ENCODE data around the gene RAB3GAP1. TPM values are rescaled to one million over a fixed set of nuclear protein-coding genes. Genes with fewer than 3 reads are reported as not detected.

RAB3GAP1 gene
- total RNA-seq, 4 donors from 2014 or later, result 38.4 to 63.5 (median 53.8) TPM

GRCh38 chr2:135212757-135213156 lies 160.7 kb downstream of the RAB3GAP1 start:
- in situ Hi-C loops (cut with MboI; ENCODE audit: low pct_ligation_motif_present in 1 of 4, low pct_unique_long_range_greater_than_20kb in 1 of 4, low sequenced_read_pairs in 3 of 4), result no loop called here
- no peaks in the 10 kb centered on the region for H3K27me3 ChIP-seq
- WGBS, 2 donors (ENCODE audit: low coverage in 1 of 2), result 85 to 100% methylated on average over 2 of the region's 2 CpGs

DNA sequence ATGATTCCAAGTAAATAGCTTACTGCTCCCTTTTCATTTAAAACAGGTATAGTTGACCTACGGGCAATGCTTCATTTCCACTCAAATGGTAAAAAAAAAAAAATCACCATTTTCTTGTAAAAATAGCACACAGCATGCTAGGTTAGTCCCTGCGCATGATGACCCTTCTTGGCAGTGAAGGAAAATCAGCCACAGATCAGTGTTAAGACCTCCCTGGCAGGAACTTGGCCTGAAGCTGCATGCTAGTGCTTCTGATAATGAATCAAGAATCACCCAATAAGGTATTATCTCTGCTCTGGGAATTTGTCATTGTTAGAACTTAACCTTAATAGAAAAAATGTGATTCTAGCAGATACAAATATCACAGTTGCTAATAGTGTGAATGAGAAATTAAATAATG lies 166.3 kb downstream of the RAB3GAP1 start:
- Histone ChIP-seq H3K27ac (no peak overlapping the region), H3K27me3 (no peaks in the 10 kb centered on the region), H3K36me3 (no peaks in the 10 kb centered on the region), H3K4me3 (no peak overlapping the region), H3K9me3 (no peaks in the 10 kb centered on the region), H3K4me1 (no peaks in the 10 kb centered on the region)
- DNase-seq, result no peak
- WGBS, 2 donors (ENCODE audit: low coverage in 1 of 2), result 96 to 97% methylated on average over 2 of the region's 2 CpGs
- TF ChIP-seq POLR2AphosphoS5 (IDR thresholded peaks at IDR 0.05) (no peak), EP300 (IDR thresholded peaks at IDR 0.05; ENCODE audit: low read depth) (no peak), POLR2A (IDR thresholded peaks at IDR 0.05) (no peak)
- TF ChIP-seq, protein P1, sequence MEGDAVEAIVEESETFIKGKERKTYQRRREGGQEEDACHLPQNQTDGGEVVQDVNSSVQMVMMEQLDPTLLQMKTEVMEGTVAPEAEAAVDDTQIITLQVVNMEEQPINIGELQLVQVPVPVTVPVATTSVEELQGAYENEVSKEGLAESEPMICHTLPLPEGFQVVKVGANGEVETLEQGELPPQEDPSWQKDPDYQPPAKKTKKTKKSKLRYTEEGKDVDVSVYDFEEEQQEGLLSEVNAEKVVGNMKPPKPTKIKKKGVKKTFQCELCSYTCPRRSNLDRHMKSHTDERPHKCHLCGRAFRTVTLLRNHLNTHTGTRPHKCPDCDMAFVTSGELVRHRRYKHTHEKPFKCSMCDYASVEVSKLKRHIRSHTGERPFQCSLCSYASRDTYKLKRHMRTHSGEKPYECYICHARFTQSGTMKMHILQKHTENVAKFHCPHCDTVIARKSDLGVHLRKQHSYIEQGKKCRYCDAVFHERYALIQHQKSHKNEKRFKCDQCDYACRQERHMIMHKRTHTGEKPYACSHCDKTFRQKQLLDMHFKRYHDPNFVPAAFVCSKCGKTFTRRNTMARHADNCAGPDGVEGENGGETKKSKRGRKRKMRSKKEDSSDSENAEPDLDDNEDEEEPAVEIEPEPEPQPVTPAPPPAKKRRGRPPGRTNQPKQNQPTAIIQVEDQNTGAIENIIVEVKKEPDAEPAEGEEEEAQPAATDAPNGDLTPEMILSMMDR (IDR thresholded peaks at IDR 0.05), result no peak
- in situ Hi-C loops (cut with MboI; ENCODE audit: low pct_ligation_motif_present in 1 of 4, low pct_unique_long_range_greater_than_20kb in 1 of 4, low sequenced_read_pairs in 3 of 4), result no loop called here
- intact Hi-C loops (cut with DNase I; ENCODE audit: low total_unique reads), result no loop called here

More at GRCh38 chr2:135212757-135213156, 160.7 kb downstream of the RAB3GAP1 start:
- Histone ChIP-seq H3K27ac (no peak overlapping the region), H3K4me3 (no peak overlapping the region), H3K36me3 (no peaks in the 10 kb centered on the region), H3K4me1 (no peaks in the 10 kb centered on the region), H3K9me3 (no peaks in the 10 kb centered on the region)
- DNase-seq, result no peak
- intact Hi-C loops (cut with DNase I; ENCODE audit: low total_unique reads), result no loop called here
- TF ChIP-seq POLR2AphosphoS5 (IDR thresholded peaks at IDR 0.05) (no peak), EP300 (IDR thresholded peaks at IDR 0.05; ENCODE audit: low read depth) (no peak), POLR2A (IDR thresholded peaks at IDR 0.05) (no peak)
- TF ChIP-seq, protein P1 (IDR thresholded peaks at IDR 0.05), result no peak

- in situ Hi-C loops (cut with MboI; ENCODE audit: low pct_ligation_motif_present in 1 of 4, low pct_unique_long_range_greater_than_20kb in 1 of 4, low sequenced_read_pairs in 3 of 4) (no loop called here), intact Hi-C loops (cut with DNase I; ENCODE audit: low total_unique reads) (no loop called here)
- 88 to 100% methylated on average over 1 of the region's 1 CpG for WGBS, 2 donors (ENCODE audit: low coverage in 1 of 2)
- Histone ChIP-seq H3K27ac (no peak overlapping the region), H3K36me3 (no peaks in the 10 kb centered on the region), H3K27me3 (no peaks in the 10 kb centered on the region), H3K4me1 (no peaks in the 10 kb centered on the region), H3K9me3 (no peaks in the 10 kb centered on the region), H3K4me3 (no peak overlapping the region)
- no peak for DNase-seq
- TF ChIP-seq, protein P1 (IDR thresholded peaks at IDR 0.05), result no peak
- TF ChIP-seq EP300 (IDR thresholded peaks at IDR 0.05; ENCODE audit: low read depth) (no peak), POLR2A (IDR thresholded peaks at IDR 0.05) (no peak), POLR2AphosphoS5 (IDR thresholded peaks at IDR 0.05) (no peak)
These were observed 167.1 kb downstream of the RAB3GAP1 start for GRCh38 chr2:135219226-135219625.

Small RNA genes within 50 kb of the gene (small RNA-seq; reads per million reads assigned to genes)
- 0 to 0.59 (median 0.14) reads per million in 4 donors for gene SNORA40B

Other genes with a start within 250 kb of the RAB3GAP1 start
- not detected for gene ACMSD, start 213.7 kb upstream of the RAB3GAP1 start, total RNA-seq
- 10 to 100 TPM; 24.7 to 57.5 (median 44.6) TPM for gene CCNT2, start 133.5 kb upstream of the RAB3GAP1 start, total RNA-seq
- gene MAP3K19, start 4.8 kb upstream of the RAB3GAP1 start, total RNA-seq, result not detected